HG03565 (cell line): ENCODE data around the gene SEMA5A.

ENCODE experiments used
- ATAC-seq: cut with Tn5 transposase; IDR thresholded peaks from one replicate; pipeline ENCODE4 v1.9.1; 2021; ENCODE audit warnings: mild to moderate bottlenecking, moderate library complexity; ENCODE audit not compliant: unreplicated experiment

SEMA5A gene

DNA sequence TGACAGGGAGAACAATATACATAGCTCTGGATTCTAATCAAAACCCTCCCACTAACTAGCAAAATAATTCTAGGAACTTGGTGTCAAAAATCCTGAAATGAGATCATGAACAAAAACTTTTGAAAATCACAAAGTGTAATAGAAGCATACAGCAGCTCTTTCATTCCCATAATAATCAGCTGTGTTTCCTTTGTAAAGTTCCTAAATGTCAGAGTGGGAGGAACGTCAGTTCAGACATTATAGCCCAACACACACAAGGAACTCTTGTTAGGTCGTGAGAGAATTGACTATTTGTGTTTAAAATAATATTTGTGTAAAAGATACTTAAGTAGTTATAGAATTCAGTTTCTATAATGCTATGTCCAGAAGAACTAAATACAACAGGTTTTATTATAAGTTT is 312.8 kb downstream of the SEMA5A start:
- no peak for ATAC-seq

DNA sequence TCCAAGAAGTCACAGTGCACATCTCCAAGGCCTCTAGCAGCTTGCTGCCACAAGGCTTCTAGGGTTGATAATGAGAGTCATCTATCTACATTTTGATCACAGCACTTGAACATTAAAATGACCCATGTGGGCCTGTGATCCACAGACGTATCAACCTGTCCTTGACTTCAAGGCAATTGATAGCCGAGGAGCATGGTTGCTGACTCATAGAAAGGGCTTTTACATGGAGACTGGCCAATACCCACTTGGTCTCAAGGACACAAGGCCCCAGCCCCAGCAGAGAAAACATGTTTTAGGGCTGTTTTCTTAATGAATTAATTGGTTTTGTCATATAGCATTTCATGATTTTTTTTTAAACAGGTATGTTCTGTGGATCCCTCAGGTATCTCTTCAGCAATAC is 314.0 kb downstream of the SEMA5A start:
- no peak for ATAC-seq

GRCh38 chr5:9230355-9230754 is 315.5 kb downstream of the SEMA5A start:
- no peak for ATAC-seq

- no peak for ATAC-seq
Observed at GRCh38 chr5:9226016-9226536, 319.8 kb downstream of the SEMA5A start.

DNA sequence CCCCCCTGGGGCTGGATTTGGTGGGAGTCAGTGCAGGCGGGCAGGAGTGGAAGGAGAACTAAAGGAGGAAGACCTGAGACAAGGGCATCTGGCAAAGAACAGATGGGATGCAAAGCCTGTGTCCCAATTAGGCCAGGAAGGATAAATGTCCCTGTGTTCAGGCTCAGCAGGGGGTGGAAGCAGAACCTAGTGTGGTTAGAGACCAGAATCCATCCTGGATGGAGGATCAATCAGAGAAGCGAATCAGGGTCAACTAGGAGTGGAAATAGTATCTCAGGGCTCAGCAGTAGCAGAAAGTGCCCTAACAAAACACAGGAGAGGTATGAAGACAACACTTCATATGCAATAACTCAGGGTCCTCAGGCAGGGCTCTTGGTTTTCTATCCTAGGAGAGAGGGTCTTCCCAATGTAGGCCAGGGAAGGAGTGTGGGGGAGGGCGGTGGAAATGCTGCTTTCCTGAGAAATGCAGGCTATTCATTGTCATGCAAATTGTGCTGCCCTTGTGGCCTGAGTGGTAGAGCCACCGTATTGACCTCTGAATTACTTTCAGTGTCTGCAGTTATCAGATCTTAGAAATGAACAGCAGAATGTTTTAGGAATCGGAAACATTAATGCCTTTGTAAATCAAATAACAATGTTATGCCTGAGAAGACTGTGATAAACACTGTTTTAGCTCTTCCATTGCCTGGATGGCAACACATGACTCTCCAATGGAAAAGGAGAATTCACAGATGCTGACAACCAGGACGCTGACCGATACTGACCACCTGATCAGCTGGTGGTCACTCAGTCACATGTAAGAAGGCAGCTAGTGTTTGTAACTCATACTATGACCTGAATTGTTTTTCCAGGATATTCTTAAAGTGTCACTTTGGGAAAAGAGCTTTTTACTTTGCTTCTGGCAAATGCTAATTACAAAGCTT is 323.6 kb downstream of the SEMA5A start:
- no peak for ATAC-seq

DNA sequence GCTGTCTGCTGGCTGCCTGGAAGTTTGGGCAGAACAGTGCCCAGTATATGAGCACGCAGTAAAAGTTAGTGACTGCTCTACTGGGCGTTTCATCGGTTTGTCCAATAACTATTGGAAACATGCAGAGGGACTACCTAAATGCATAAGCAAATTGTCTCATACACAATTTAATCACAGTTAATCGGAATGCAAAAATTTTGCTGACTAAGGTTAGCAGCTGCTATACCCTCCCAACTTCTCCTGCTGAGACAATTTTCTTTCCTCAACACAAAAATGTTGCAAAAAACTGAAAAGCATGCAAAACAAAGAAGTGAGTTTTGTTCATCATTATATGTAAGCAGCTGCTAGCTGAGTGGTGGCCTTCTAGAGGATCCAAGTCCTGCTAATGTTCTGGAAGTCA is 327.5 kb downstream of the SEMA5A start:
- no peak for ATAC-seq

GRCh38 chr5:9212605-9213004 is 333.3 kb downstream of the SEMA5A start:
- ATAC-seq, result no peak

- ATAC-seq, result no peak
Observed at GRCh38 chr5:9209846-9210492, 335.9 kb downstream of the SEMA5A start.

DNA sequence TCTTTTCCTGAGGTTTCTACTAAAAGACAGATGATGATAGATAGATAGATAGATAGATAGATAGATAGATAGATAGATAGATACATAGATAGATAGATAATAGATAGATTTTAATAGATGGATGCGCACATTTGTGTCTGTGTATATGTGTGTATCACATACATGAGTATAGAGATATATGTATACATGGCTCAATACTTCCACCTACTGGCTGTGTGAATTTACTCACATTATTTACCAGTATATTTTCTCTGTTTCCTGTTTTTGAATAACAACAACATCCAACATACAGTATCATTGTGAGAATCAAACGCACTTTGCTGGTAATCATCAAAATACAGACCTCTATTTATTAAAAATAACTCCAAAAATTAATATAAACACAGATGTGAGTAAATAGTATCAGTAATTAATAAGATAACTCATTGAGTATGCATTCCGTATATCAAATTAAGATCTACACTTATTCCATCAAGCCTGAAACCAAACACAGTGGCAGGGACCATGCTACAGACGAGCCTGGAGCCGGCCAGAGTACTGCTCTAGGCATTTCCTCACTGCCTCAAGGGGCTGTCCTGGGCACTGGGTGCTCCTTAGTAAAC is 338.0 kb downstream of the SEMA5A start:
- peak; percentile 86 for ATAC-seq

GRCh38 chr5:9202636-9203035 is 343.2 kb downstream of the SEMA5A start:
- ATAC-seq, result no peak

- no peak for ATAC-seq
Observed at GRCh38 chr5:9201761-9202160, 344.1 kb downstream of the SEMA5A start.

DNA sequence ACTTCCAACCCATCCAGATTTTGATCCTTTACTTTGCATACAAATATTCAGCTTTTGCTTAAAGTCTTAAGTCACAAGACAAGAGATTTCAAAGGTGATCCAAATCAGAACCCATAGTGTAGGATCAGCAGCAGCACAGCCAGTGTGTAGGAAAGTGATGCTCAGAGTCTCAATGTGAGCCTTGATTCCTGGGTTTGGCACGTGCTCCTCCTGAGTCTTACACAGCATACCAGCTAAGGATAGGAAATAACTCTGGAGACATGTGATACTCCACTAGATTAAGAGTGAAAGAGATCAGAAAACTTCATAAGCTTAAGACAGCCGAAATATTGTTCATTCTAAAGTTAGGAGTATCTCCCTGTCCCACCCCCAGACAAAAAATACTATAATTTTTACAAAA is 344.9 kb downstream of the SEMA5A start:
- ATAC-seq, result no peak

DNA sequence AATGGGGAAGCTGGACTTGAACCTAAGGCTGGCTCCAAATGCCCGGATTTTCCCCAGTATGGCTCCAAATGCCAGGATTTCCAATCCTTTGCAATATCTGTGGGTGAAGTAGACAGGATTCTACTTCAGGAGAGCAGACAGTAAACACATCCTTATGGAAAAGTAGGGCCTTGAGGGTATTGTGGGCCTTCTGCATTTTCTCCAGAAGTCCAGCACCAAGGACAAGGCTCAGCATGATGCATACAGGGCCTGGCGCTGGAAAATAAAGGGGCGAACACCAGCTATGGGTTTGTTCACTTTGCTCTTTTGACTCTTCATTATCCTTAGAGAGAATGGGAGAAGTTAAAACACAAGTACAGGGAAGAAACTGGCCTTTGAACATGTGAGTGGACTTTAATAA is 347.5 kb downstream of the SEMA5A start:
- ATAC-seq, result no peak

DNA sequence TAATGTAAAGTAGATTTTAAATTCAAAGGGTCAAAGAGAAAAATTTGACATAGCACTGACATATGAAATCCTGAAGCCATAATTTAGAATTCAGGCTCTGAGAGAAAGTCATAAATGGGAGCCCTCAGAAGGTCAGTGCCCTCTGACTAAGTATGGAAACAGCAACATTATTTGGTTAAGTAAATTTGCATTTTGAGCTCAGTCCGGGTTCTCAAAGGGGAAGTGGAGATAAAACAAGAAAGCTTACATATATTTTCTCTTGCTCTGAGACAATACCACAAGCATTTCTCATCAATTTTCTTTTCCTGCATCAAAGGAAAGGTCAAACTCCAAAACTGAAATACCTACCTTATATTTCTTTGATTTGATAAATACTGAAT is 348.0 kb downstream of the SEMA5A start:
- ATAC-seq, result peak; percentile 98

GRCh38 chr5:9196403-9197227 is 349.3 kb downstream of the SEMA5A start:
- ATAC-seq, result no peak

- ATAC-seq, result no peak
Observed at GRCh38 chr5:9194509-9194908, 351.4 kb downstream of the SEMA5A start.

GRCh38 chr5:9192266-9192665 is 353.6 kb downstream of the SEMA5A start:
- no peak for ATAC-seq

DNA sequence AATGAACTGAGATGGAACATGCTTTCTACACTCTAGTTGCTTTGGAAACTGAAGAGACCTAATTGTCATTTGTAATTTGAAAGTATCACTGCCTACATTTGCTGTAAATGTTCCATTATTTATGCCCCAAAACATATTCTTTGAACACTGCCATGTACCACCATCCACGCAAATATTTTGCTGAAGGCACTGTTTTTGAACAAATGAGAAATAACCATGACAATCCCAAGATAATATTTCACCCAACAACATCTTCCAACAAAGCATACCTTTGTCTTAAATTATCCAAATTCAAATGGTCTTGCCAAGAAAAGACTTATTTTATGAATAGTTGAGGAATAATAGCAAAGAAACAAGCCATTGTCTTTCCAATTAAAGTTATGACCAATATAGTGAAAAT is 356.2 kb downstream of the SEMA5A start:
- no peak for ATAC-seq

DNA sequence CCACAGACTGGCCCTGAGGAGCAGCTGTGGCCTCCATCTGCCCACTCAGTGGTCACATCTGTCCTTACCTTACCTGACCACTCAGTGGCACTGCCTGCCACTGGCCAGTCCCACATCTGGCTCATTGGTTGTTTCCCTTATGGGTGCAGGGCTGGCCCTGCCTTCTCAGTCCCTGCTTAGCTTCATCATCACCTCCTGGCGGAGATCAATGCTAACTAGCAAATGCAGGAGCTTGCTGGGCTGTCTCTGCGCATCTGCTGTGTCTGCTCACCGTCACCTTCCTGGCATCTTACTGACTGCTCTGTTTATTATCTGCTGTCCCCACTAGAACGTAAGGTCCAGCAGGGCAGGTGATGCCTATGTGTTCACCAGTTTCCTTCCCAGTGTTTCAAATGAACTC is 356.9 kb downstream of the SEMA5A start:
- ATAC-seq, result no peak

DNA sequence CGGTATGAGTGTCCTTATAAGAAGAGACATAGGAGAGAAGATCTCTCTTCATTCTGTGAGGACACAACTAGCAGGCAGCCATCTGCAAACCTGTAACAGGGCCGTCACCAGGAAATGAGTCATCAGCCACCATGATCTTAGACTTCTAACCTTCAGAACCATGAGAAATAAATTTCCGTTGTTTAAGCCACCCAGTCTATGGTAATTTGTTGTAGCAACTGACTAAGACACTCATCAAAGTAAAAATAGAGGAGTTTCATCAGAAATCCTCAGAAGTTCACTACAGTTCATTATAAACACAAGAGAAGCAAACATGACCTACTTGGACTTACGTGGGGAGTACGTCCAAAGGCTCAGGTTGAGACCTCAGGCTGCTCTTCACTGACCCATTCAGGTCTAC is 357.7 kb downstream of the SEMA5A start:
- no peak for ATAC-seq

DNA sequence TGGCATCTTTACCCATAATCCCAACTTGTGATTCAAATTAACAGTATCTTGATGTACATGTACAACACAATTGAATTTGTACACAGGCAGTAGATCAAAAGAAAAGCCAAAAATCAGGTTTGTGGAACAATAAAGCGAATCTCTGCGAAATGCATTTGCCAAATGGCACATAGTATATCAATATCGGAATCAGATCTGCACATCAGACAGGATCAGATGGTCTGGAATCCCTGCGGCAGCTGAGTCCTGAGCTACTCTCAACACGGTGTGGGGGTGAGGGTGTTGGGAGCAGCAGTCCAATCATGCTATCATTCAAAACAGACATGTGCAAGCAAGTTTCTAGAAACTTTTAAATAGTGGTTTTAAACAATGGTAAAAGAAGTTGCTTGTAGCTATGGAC is 358.3 kb downstream of the SEMA5A start:
- ATAC-seq, result no peak
